ENCODE measurements around the gene DLX4. TPM values are rescaled to one million over a fixed set of nuclear protein-coding genes. Genes with fewer than 3 reads are reported as not detected.

The DLX4 gene
- total RNA-seq, 1 donor from 2014 or later: 1.2 TPM

DNA sequence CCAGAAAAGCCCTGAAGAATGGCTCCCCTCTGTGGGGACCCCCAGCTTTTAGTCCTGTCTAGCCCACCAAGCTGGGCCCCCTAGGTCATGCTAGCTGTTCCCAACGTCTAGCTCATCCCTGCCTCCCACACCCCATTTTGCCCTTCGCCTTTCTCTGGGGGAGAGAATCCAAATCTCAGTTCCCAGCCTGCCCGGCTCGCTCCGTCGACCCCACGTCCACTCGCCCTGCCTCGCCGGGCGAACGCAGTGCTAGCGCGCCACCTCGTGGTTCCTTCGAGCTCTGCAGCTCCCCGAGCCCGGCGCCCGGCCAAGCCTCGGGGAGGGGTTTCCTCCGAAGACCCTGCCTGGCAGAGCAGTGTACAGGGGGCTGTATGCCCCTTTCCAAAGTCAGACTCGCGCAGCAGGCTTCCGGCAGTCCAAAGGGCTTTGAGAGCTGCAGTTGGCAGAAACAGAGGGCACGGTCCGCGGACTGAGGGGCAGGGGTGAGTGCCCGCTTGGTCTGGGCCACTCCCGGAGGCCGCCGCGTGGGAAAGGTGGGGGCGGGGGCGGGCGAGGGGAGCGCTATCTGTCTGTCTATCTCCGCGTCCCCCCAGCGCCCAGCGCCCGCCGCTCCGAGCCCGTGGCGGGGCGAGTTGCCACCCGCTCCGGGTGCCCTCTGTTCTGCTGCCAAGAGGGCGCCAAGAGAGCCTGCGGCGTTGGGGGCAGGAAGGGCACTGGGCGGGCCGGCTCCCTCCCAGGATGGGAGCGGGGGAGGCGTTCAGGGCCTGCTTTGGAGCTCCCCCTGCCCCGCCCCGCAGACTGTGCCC is 27.7 kb downstream of the DLX4 start:
- intact Hi-C loops (cut with DNase I): loop anchor here (5.0 to 10.0 kb wide), 3 partner anchors 134 to 442 kb away; no protein-coding TSS in a partner anchor
- H3K27ac ChIP-seq: no peak overlapping the region
- peaks cover 34% of the 10 kb centered on the region for H3K4me1 ChIP-seq
- H3K4me3 ChIP-seq: peak overlapping the region; percentile 32 to 38
- no peak for DNase-seq (ENCODE audit: extremely low spot score in 2 of 2)
- H3K9me3 ChIP-seq: no peaks in the 10 kb centered on the region
- no peaks in the 10 kb centered on the region for H3K36me3 ChIP-seq
- H3K27me3 ChIP-seq: no peaks in the 10 kb centered on the region
- TF ChIP-seq POLR2A (IDR thresholded peaks at IDR 0.05): no peak
- peak in 1 of 2 donors; percentile 28 for TF ChIP-seq POLR2AphosphoS5 (IDR thresholded peaks at IDR 0.05; ENCODE audit: insufficient read depth in 1 of 2, low read depth in 1 of 2)
- TF ChIP-seq, protein P1, sequence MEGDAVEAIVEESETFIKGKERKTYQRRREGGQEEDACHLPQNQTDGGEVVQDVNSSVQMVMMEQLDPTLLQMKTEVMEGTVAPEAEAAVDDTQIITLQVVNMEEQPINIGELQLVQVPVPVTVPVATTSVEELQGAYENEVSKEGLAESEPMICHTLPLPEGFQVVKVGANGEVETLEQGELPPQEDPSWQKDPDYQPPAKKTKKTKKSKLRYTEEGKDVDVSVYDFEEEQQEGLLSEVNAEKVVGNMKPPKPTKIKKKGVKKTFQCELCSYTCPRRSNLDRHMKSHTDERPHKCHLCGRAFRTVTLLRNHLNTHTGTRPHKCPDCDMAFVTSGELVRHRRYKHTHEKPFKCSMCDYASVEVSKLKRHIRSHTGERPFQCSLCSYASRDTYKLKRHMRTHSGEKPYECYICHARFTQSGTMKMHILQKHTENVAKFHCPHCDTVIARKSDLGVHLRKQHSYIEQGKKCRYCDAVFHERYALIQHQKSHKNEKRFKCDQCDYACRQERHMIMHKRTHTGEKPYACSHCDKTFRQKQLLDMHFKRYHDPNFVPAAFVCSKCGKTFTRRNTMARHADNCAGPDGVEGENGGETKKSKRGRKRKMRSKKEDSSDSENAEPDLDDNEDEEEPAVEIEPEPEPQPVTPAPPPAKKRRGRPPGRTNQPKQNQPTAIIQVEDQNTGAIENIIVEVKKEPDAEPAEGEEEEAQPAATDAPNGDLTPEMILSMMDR (IDR thresholded peaks at IDR 0.05): peak; percentile 91 to 97 (median 92)

DNA sequence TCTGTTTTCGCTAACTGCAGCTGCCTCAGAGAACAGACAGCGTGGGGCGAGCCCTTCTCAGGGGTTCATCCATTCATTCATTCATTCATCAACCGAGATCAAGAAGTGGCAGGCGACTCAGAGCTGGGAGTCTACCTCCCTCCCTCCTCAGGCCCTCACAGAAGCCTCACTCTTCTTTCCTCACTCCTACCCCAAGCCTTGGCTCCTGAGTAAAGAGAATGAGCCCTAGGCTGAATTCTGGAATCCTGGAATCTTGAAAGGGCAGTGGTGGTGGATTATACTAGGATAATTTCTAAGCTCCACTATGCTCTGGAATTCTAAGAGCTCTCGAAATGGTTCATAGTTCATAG is 28.3 kb downstream of the DLX4 start:
- H3K9me3 ChIP-seq: no peaks in the 10 kb centered on the region
- H3K4me3 ChIP-seq: peak overlapping the region in 1 of 2 donors; percentile 32
- TF ChIP-seq POLR2AphosphoS5 (IDR thresholded peaks at IDR 0.05; ENCODE audit: insufficient read depth in 1 of 2, low read depth in 1 of 2) (no peak), POLR2A (IDR thresholded peaks at IDR 0.05) (no peak)
- TF ChIP-seq, protein P1 (IDR thresholded peaks at IDR 0.05): no peak
- no peaks in the 10 kb centered on the region for H3K36me3 ChIP-seq
- no peaks in the 10 kb centered on the region for H3K27me3 ChIP-seq
- H3K4me1 ChIP-seq: peaks cover 34% of the 10 kb centered on the region
- no peak overlapping the region for H3K27ac ChIP-seq
- DNase-seq (ENCODE audit: extremely low spot score in 2 of 2): no peak
- intact Hi-C loops (cut with DNase I): loop anchor here (5.0 to 10.0 kb wide), 3 partner anchors 135 to 442 kb away; no protein-coding TSS in a partner anchor

DNA sequence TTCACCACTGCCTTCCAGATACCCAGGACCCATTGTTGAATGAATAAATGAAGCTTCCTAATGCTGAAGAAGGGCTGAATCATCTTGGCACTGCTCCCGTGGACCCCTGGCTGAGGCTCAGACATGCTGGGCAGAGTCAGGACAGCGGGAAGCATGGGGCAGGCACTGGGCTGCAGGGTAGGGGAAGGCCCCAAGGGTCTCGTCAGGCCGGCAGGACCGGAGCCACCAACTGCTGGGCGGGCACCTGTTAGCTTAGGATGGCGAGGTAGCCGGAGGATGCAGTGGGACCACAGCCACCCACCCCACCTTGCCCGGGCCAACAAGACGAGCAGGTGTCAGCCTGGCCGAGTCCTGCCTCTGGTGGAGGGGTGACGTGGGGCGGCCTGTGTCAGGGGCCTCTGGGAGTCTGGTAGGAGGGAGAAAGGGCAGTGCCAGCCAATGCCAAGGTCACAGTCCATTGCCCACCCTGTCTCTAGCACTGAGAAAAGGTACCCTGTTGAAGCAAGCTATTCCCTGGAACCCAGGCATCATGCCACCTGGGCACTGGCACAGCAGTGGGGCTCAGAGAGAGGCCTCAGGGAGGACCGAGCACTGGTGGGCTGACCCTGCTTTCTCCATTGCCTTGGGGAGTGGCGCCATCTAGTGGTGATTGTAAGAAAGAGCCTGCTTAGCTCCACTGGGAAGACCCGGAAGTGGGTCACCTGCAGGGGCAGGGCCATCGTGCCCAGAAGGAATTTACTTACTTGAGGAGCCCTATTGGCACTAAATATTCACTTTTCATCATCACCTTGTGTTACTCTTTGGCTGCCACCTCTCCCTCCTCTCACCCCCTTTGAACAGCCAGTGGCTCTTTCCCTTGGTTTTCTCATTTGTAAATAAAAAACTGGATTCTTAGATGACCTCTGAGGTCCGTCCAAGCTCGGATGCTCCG is 29.0 kb downstream of the DLX4 start:
- Histone ChIP-seq H3K36me3 (no peaks in the 10 kb centered on the region), H3K9me3 (no peaks in the 10 kb centered on the region), H3K4me3 (no peak overlapping the region), H3K27ac (no peak overlapping the region), H3K27me3 (no peaks in the 10 kb centered on the region), H3K4me1 (peaks cover 29% of the 10 kb centered on the region)
- intact Hi-C loops (cut with DNase I): loop anchor here (5.0 to 10.0 kb wide), 3 partner anchors 136 to 443 kb away; no protein-coding TSS in a partner anchor
- DNase-seq (ENCODE audit: extremely low spot score in 2 of 2): no peak
- TF ChIP-seq, protein P1 (IDR thresholded peaks at IDR 0.05): peak; percentile 84 to 99 (median 90)
- no peak for TF ChIP-seq POLR2AphosphoS5 (IDR thresholded peaks at IDR 0.05; ENCODE audit: insufficient read depth in 1 of 2, low read depth in 1 of 2)

DNA sequence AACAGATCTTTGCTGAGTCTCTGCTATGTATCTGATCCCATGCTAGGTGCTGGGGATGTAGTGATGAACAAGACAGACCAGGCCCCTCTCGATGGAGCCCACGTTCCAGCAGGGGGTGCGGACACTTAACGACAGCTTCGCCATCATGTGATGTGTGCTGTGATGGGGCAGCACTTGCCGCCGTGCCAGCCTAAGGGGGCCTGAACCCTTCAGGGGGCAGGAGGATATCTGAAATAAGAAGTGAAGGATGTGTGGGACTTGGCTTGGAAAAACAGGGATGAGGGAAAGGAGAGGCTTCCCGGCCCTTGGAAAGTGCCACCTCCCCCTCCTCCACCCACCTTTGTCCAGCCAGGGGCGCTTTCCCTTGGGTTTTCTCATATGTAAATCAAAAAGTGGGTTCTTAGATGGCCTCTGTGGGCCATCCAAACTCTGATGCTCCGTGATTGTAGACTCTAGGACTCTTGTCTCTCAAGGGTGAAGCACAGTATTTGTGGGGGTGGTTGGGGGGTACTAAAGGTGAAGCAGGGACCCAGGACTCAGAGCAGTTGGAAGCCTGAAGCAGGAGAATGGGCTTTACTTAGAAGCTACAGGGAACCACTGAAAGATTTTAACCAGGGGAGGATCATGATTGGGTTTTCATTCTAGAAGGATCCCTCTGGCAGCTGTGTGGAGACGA is 30.0 kb downstream of the DLX4 start:
- no peaks in the 10 kb centered on the region for H3K27me3 ChIP-seq

More for the DNA sequence above, 30.0 kb downstream of the DLX4 start:
- DNase-seq (ENCODE audit: extremely low spot score in 2 of 2): peak; percentile 54 to 74
- TF ChIP-seq POLR2A (IDR thresholded peaks at IDR 0.05) (no peak), POLR2AphosphoS5 (IDR thresholded peaks at IDR 0.05; ENCODE audit: insufficient read depth in 1 of 2, low read depth in 1 of 2) (no peak)
- TF ChIP-seq, protein P1 (IDR thresholded peaks at IDR 0.05): no peak
- H3K4me3 ChIP-seq: no peak overlapping the region
- H3K27ac ChIP-seq: no peak overlapping the region
- H3K4me1 ChIP-seq: peaks cover 22% of the 10 kb centered on the region
- no peaks in the 10 kb centered on the region for H3K9me3 ChIP-seq
- no peaks in the 10 kb centered on the region for H3K36me3 ChIP-seq
- intact Hi-C loops (cut with DNase I): loop anchor here (5.0 to 10.0 kb wide), 3 partner anchors 137 to 444 kb away; no protein-coding TSS in a partner anchor

Data from vagina (tissue), 2 donors.